Mesendoderm (in vitro differentiated cells): ENCODE measurements around the gene NEK6.

Experiments used
- DNase-seq: peaks from one replicate; pipeline ENCODE4 v3.0.0; 2013
- H2AK5ac ChIP-seq: 2 replicates; pipeline ENCODE4 v1.6.1; 2013; ENCODE audit warnings: low read length, inconsistent platforms
- H2BK120ac ChIP-seq: 2 replicates; pipeline ENCODE4 v1.6.1; 2013; ENCODE audit warnings: low read depth, mild to moderate bottlenecking, low read length, moderate library complexity, mixed read lengths
- H2BK15ac ChIP-seq: replicated peaks from 2 replicates; pipeline ENCODE4 v1.6.1; 2013; ENCODE audit warnings: low read depth, mild to moderate bottlenecking, moderate library complexity
- H2BK5ac ChIP-seq: 2 replicates; pipeline ENCODE4 v1.6.1; 2013; ENCODE audit warnings: low read length, inconsistent platforms
- H3K18ac ChIP-seq: 2 replicates; pipeline ENCODE4 v1.6.1; 2013; ENCODE audit warnings: mild to moderate bottlenecking, low read length, mixed read lengths
- H3K23ac ChIP-seq: one replicate; pipeline ENCODE4 v1.6.1; 2013; ENCODE audit warnings: low read length
- H3K27ac ChIP-seq: 2 replicates; pipeline ENCODE4 v1.5.1; 2013; ENCODE audit warnings: low read depth, mild to moderate bottlenecking, inconsistent platforms, low read length, moderate library complexity
- H3K27me3 ChIP-seq: 2 replicates; pipeline ENCODE4 v1.6.1; 2013; ENCODE audit warnings: low read length, control low read depth, mild to moderate bottlenecking, inconsistent platforms; ENCODE audit not compliant: insufficient read depth, poor library complexity
- H3K36me3 ChIP-seq: 2 replicates; pipeline ENCODE4 v1.6.1; 2013; ENCODE audit warnings: low read length, inconsistent platforms; ENCODE audit not compliant: control insufficient read depth, insufficient read depth
- H3K4ac ChIP-seq: one replicate; pipeline ENCODE4 v1.6.1; 2013; ENCODE audit warnings: low read depth, mild to moderate bottlenecking, low read length, moderate library complexity
- H3K4me1 ChIP-seq: 2 replicates; pipeline ENCODE4 v1.6.1; 2013; ENCODE audit warnings: low read depth, low read length, inconsistent platforms; ENCODE audit not compliant: control insufficient read depth
- H3K4me2 ChIP-seq: 2 replicates; pipeline ENCODE4 v1.6.1; 2013; ENCODE audit warnings: low read length
- H3K4me3 ChIP-seq: 2 replicates; pipeline ENCODE4 v1.5.1; 2013; ENCODE audit warnings: mild to moderate bottlenecking, low read length
- H3K56ac ChIP-seq: one replicate; pipeline ENCODE4 v1.6.1; 2013; ENCODE audit warnings: low read length
- H3K79me1 ChIP-seq: 2 replicates; pipeline ENCODE4 v1.6.1; 2013; ENCODE audit warnings: low read length, inconsistent platforms
- H3K79me2 ChIP-seq: 2 replicates; pipeline ENCODE4 v1.6.1; 2013; ENCODE audit warnings: mild to moderate bottlenecking, low read length; ENCODE audit not compliant: control insufficient read depth, insufficient read depth
- H3K9ac ChIP-seq: 2 replicates; pipeline ENCODE4 v1.6.1; 2013; ENCODE audit warnings: low read length, inconsistent platforms
- H4K5ac ChIP-seq: one replicate; pipeline ENCODE4 v1.6.1; 2013; ENCODE audit warnings: low read length
- H4K8ac ChIP-seq: one replicate; pipeline ENCODE4 v1.6.1; 2013; ENCODE audit warnings: low read depth, mild to moderate bottlenecking, control low read depth, low read length, moderate library complexity
- WGBS: extraction: QIAGEN DNeasy Blood & Tissue Kit; methylation state at CpG from one replicate; pipeline ENCODE4 v1.1.7; 2013; ENCODE audit warnings: low lambda C conversion rate, missing lambda C conversion rate; ENCODE audit not compliant: insufficient coverage; ENCODE audit errors: extremely low coverage; 5-methylcytosine and 5-hydroxymethylcytosine counted together

NEK6 gene

GRCh38 chr9:124268661-124269060 is 10.9 kb downstream of the NEK6 start:
- Histone ChIP-seq H3K79me1 (peaks cover 26% of the 10 kb centered on the region), H3K4me3 (no peak overlapping the region), H4K8ac (no peak overlapping the region), H3K4me1 (no peaks in the 10 kb centered on the region), H3K36me3 (no peaks in the 10 kb centered on the region), H3K56ac (no peak overlapping the region), H2AK5ac (no peak overlapping the region), H3K27ac (no peak overlapping the region), H3K9ac (no peak overlapping the region), H3K79me2 (peaks cover 6% of the 10 kb centered on the region), H3K23ac (no peak overlapping the region), H3K4ac (no peak overlapping the region), H3K18ac (no peak overlapping the region), H3K4me2 (no peak overlapping the region), H3K27me3 (no peaks in the 10 kb centered on the region), H2BK5ac (no peak overlapping the region), H2BK15ac (no peak overlapping the region), H2BK120ac (no peak overlapping the region), H4K5ac (no peak overlapping the region)
- no CpG with 5 or more reads among the region's 13 CpGs for WGBS
- no peak for DNase-seq

- Histone ChIP-seq H3K79me1 (peaks cover 25% of the 10 kb centered on the region), H3K4me2 (no peak overlapping the region), H3K27me3 (no peaks in the 10 kb centered on the region), H2BK15ac (no peak overlapping the region), H3K79me2 (peaks cover 5% of the 10 kb centered on the region), H3K9ac (no peak overlapping the region), H2BK5ac (no peak overlapping the region), H3K36me3 (no peaks in the 10 kb centered on the region), H3K4ac (no peak overlapping the region), H3K4me3 (no peak overlapping the region), H3K27ac (no peak overlapping the region), H3K4me1 (no peaks in the 10 kb centered on the region), H4K5ac (no peak overlapping the region), H3K56ac (no peak overlapping the region), H4K8ac (no peak overlapping the region), H3K23ac (no peak overlapping the region), H2AK5ac (no peak overlapping the region), H3K18ac (no peak overlapping the region), H2BK120ac (no peak overlapping the region)
- no CpG with 5 or more reads among the region's 6 CpGs for WGBS
- DNase-seq, result no peak
Observed at GRCh38 chr9:124269556-124269955, 11.8 kb downstream of the NEK6 start.

GRCh38 chr9:124270504-124271335 is 13.0 kb downstream of the NEK6 start:
- H3K4me3 ChIP-seq, result no peak overlapping the region
- DNase-seq, result no peak
- WGBS, result no CpG with 5 or more reads among the region's 14 CpGs
- no peak overlapping the region for H3K9ac ChIP-seq
- H3K56ac ChIP-seq, result no peak overlapping the region
- no peaks in the 10 kb centered on the region for H3K4me1 ChIP-seq
- no peak overlapping the region for H3K4ac ChIP-seq
- H3K27me3 ChIP-seq, result no peaks in the 10 kb centered on the region
- H3K4me2 ChIP-seq, result no peak overlapping the region
- peaks cover 5% of the 10 kb centered on the region for H3K79me2 ChIP-seq
- no peak overlapping the region for H3K18ac ChIP-seq
- no peak overlapping the region for H3K23ac ChIP-seq
- no peak overlapping the region for H4K5ac ChIP-seq
- H3K79me1 ChIP-seq, result peaks cover 26% of the 10 kb centered on the region
- H2AK5ac ChIP-seq, result no peak overlapping the region
- H2BK120ac ChIP-seq, result no peak overlapping the region
- H3K36me3 ChIP-seq, result no peaks in the 10 kb centered on the region
- no peak overlapping the region for H4K8ac ChIP-seq
- H2BK15ac ChIP-seq, result no peak overlapping the region
- no peak overlapping the region for H3K27ac ChIP-seq
- no peak overlapping the region for H2BK5ac ChIP-seq

GRCh38 chr9:124271660-124272059 is 13.9 kb downstream of the NEK6 start:
- H3K36me3 ChIP-seq, result no peaks in the 10 kb centered on the region
- no peak overlapping the region for H4K8ac ChIP-seq
- peaks cover 5% of the 10 kb centered on the region for H3K79me2 ChIP-seq
- H3K18ac ChIP-seq, result no peak overlapping the region
- H3K4me2 ChIP-seq, result no peak overlapping the region
- DNase-seq, result no peak
- H3K27me3 ChIP-seq, result no peaks in the 10 kb centered on the region
- no peak overlapping the region for H2BK120ac ChIP-seq
- H2BK15ac ChIP-seq, result no peak overlapping the region
- no peak overlapping the region for H3K27ac ChIP-seq
- WGBS, result no CpG with 5 or more reads among the region's 7 CpGs
- no peak overlapping the region for H3K4ac ChIP-seq
- no peaks in the 10 kb centered on the region for H3K4me1 ChIP-seq
- H3K9ac ChIP-seq, result no peak overlapping the region
- no peak overlapping the region for H3K56ac ChIP-seq
- H4K5ac ChIP-seq, result no peak overlapping the region
- no peak overlapping the region for H3K23ac ChIP-seq
- H3K79me1 ChIP-seq, result peaks cover 23% of the 10 kb centered on the region
- no peak overlapping the region for H2AK5ac ChIP-seq
- no peak overlapping the region for H3K4me3 ChIP-seq
- no peak overlapping the region for H2BK5ac ChIP-seq

- H3K79me1 ChIP-seq, result peaks cover 24% of the 10 kb centered on the region
Observed at GRCh38 chr9:124272118-124272517, 14.4 kb downstream of the NEK6 start.

GRCh38 chr9:124272979-124273378 is 15.2 kb downstream of the NEK6 start:
- no CpG with 5 or more reads among the region's 9 CpGs for WGBS
- Histone ChIP-seq H2BK120ac (no peak overlapping the region), H3K36me3 (no peaks in the 10 kb centered on the region), H3K23ac (no peak overlapping the region), H3K27ac (no peak overlapping the region), H3K27me3 (no peaks in the 10 kb centered on the region), H3K4ac (no peak overlapping the region), H2AK5ac (no peak overlapping the region), H3K4me1 (no peaks in the 10 kb centered on the region), H3K79me2 (no peaks in the 10 kb centered on the region), H3K4me3 (no peak overlapping the region), H3K18ac (no peak overlapping the region), H3K9ac (no peak overlapping the region), H3K4me2 (no peak overlapping the region), H2BK15ac (no peak overlapping the region), H4K8ac (no peak overlapping the region), H3K56ac (no peak overlapping the region), H4K5ac (no peak overlapping the region), H3K79me1 (peaks cover 21% of the 10 kb centered on the region), H2BK5ac (no peak overlapping the region)
- DNase-seq, result no peak

More at GRCh38 chr9:124272118-124272517, 14.4 kb downstream of the NEK6 start:
- no peak overlapping the region for H2BK120ac ChIP-seq
- WGBS, result no CpG with 5 or more reads among the region's 7 CpGs
- H2BK5ac ChIP-seq, result no peak overlapping the region
- H3K4me1 ChIP-seq, result no peaks in the 10 kb centered on the region
- DNase-seq, result no peak
- no peaks in the 10 kb centered on the region for H3K36me3 ChIP-seq
- no peak overlapping the region for H3K23ac ChIP-seq
- no peak overlapping the region for H4K5ac ChIP-seq
- H3K4me2 ChIP-seq, result no peak overlapping the region
- H3K27me3 ChIP-seq, result no peaks in the 10 kb centered on the region
- peaks cover 5% of the 10 kb centered on the region for H3K79me2 ChIP-seq
- no peak overlapping the region for H2BK15ac ChIP-seq
- H3K4ac ChIP-seq, result no peak overlapping the region
- H2AK5ac ChIP-seq, result no peak overlapping the region
- H4K8ac ChIP-seq, result no peak overlapping the region
- no peak overlapping the region for H3K27ac ChIP-seq
- H3K56ac ChIP-seq, result no peak overlapping the region
- H3K18ac ChIP-seq, result no peak overlapping the region
- H3K4me3 ChIP-seq, result no peak overlapping the region
- no peak overlapping the region for H3K9ac ChIP-seq
